ENCODE data around the gene COQ3. TPM values are rescaled to one million over a fixed set of nuclear protein-coding genes. Genes with fewer than 3 reads are reported as not detected.

The COQ3 gene
- total and polyA plus RNA-seq, 2 of the 8 experiments (the other 6 are each of a cell fraction or from before 2014, with no cell fraction given) = 8.4 to 16.2 TPM

GRCh38 chr6:99416892-99417767 lies 23.1 kb upstream of the COQ3 start:
- WGBS, 2 experiments (ENCODE audit: extremely low coverage in 1 of 2, insufficient coverage in 1 of 2, insufficient read length in 1 of 2, insufficient replicate concordance in 2 of 2, low coverage in 1 of 2, low lambda C conversion rate in 2 of 2, missing lambda C conversion rate in 1 of 2) = 90% methylated on average over 9 of the region's 9 CpGs; no CpG with 5 or more reads in 1 of the 2 experiments
- no peaks in the 10 kb centered on the region; the same call in 1 of the 2 replicates for H3K79me1 ChIP-seq (ENCODE audit: low read depth, low read length)
- peaks cover 13 to 99% of the 10 kb centered on the region in 2 experiments for H3K79me2 ChIP-seq (ENCODE audit: control insufficient read depth in 1 of 2, insufficient read depth in 2 of 2, low read length in 2 of 2)
- H3K4me3 ChIP-seq (ENCODE audit: extremely low read depth in 1 of 4, insufficient read depth in 2 of 4, low read depth in 3 of 4, low read length in 4 of 4) = no peak overlapping the region
- H3K4me2 ChIP-seq (ENCODE audit: insufficient read depth in 1 of 2, low read depth in 2 of 2, low read length in 2 of 2) = no peak overlapping the region
- no peak overlapping the region for H3K4ac ChIP-seq (replicated peaks; ENCODE audit: insufficient read length, low read depth, low read length)
- H3K27me3 ChIP-seq (replicated peaks in 1 of 4; ENCODE audit: control insufficient read depth in 3 of 4, extremely low read depth in 1 of 4, insufficient read depth in 3 of 4, low read length in 3 of 4) = no peaks in the 10 kb centered on the region
- H4K91ac ChIP-seq (replicated peaks; ENCODE audit: insufficient read length, low read length) = no peak overlapping the region
- H2BK120ac ChIP-seq (replicated peaks; ENCODE audit: low read depth, low read length) = no peak overlapping the region
- no peak for TF ChIP-seq CHD2 (IDR thresholded peaks at IDR 0.05; ENCODE audit: low read length)
- no peak for TF ChIP-seq RNF2 (IDR thresholded peaks at IDR 0.05; ENCODE audit: borderline replicate concordance, low read depth, low read length, missing control alignments, poor library complexity, severe bottlenecking)
- TF ChIP-seq SAP30 (IDR thresholded peaks at IDR 0.05; ENCODE audit: insufficient read depth, insufficient replicate concordance, low read length) = no peak
- no peak for TF ChIP-seq GTF2F1 (IDR thresholded peaks at IDR 0.05; ENCODE audit: borderline replicate concordance, low read depth, low read length)
- TF ChIP-seq CTBP2 (IDR thresholded peaks at IDR 0.05; ENCODE audit: borderline replicate concordance, insufficient read depth, insufficient read length, low read length) = no peak
- no peaks in the 10 kb centered on the region for H3K9me3 ChIP-seq (ENCODE audit: insufficient read depth in 2 of 2, low read depth in 1 of 2, low read length in 1 of 2)
- DNase-seq (ENCODE audit: low read depth in 1 of 2, low spot score in 2 of 2) = no peak
- no peak for FAIRE-seq
- H2BK20ac ChIP-seq (ENCODE audit: low read length) = no peak overlapping the region
- H3K23ac ChIP-seq (ENCODE audit: insufficient read length) = no peak overlapping the region
- no peaks in the 10 kb centered on the region; the same call in 1 of the 2 replicates for H3K23me2 ChIP-seq (ENCODE audit: low read depth, low read length)
- H2BK5ac ChIP-seq (ENCODE audit: low read depth, low read length) = no peak overlapping the region
- H3K9ac ChIP-seq (replicated peaks in 1 of 4; ENCODE audit: extremely low read depth in 1 of 4, low read depth in 3 of 4, low read length in 3 of 4) = no peak overlapping the region
- H3K27ac ChIP-seq (ENCODE audit: low read depth, low read length) = no peak overlapping the region
- peaks cover 0 to 33% (median 4%) of the 10 kb centered on the region in 4 experiments; a peak in 4 of 8 replicates for H3K36me3 ChIP-seq (ENCODE audit: control insufficient read depth in 2 of 4, insufficient read depth in 4 of 4, low read length in 3 of 4)
- H3K4me1 ChIP-seq (replicated peaks in 1 of 4; ENCODE audit: control insufficient read depth in 3 of 4, insufficient read depth in 4 of 4, low read length in 3 of 4) = no peaks in the 10 kb centered on the region; a peak in 2 of 7 replicates
- H4K5ac ChIP-seq (ENCODE audit: insufficient read length, low read depth, low read length) = no peak overlapping the region
- no peak overlapping the region for H2BK15ac ChIP-seq (ENCODE audit: low read length)
- no peak overlapping the region for H3K14ac ChIP-seq (ENCODE audit: insufficient read length)
- no peak overlapping the region for H4K8ac ChIP-seq (ENCODE audit: extremely low read depth, insufficient read depth, low read length)
- H2AFZ ChIP-seq (ENCODE audit: low read length) = no peak overlapping the region
- H2AK5ac ChIP-seq (ENCODE audit: low read depth, low read length) = no peak overlapping the region
- CTCF ChIA-PET (ENCODE audit: partially characterized antibody) = interaction anchor here (1.3 to 1.6 kb wide), 4 partner anchors 14 to 86 kb away, joined by 3 to 7 read pairs (median 3); no protein-coding TSS in a partner anchor
- H4K20me1 ChIP-seq (replicated peaks in 1 of 2; ENCODE audit: control insufficient read depth in 1 of 2, insufficient read depth in 2 of 2, low read length in 2 of 2) = peaks cover 6 to 19% of the 10 kb centered on the region in 2 experiments
- POLR2A ChIA-PET (ENCODE audit: partially characterized antibody) = interaction anchor here (0.6 to 5.3 kb wide), 8 partner anchors 6 to 132 kb away, joined by 3 to 34 read pairs (median 4); partner anchors contain the start of genes COQ3 and PNISR
- no peak overlapping the region for H3K56ac ChIP-seq (replicated peaks; ENCODE audit: insufficient read length, low read depth, low read length)
- H2BK12ac ChIP-seq (ENCODE audit: low read depth, low read length) = no peak overlapping the region
- no peak overlapping the region for H3K18ac ChIP-seq (ENCODE audit: extremely low read depth, low read length)

Data from H1 (cell line).